GM12864 (cell line): Measurements from ENCODE around the gene ADI1.
"Not testable (repeated sequence)": the region's sequence is repeated elsewhere in the genome, so short reads cannot be mapped to it uniquely, and the experiment has no call there.

Source experiments
- DNase-seq: peaks from one replicate; pipeline ENCODE4 v3.0.0-alpha.2; 2011; ENCODE audit warnings: low read depth
- H3K4me3 ChIP-seq: 2 replicates; pipeline ENCODE4 v1.5.1; 2011; ENCODE audit warnings: mild to moderate bottlenecking, low read depth, low read length, control low read depth
- TF ChIP-seq, protein P1 (sequence below): IDR thresholded peaks from 2 replicates; pipeline ENCODE4 v1.5.1; 2011; ENCODE audit warnings: low read depth, mild to moderate bottlenecking, moderate library complexity, low read length, control low read depth, inconsistent platforms; ENCODE audit errors: missing control alignments

The ADI1 gene

DNA sequence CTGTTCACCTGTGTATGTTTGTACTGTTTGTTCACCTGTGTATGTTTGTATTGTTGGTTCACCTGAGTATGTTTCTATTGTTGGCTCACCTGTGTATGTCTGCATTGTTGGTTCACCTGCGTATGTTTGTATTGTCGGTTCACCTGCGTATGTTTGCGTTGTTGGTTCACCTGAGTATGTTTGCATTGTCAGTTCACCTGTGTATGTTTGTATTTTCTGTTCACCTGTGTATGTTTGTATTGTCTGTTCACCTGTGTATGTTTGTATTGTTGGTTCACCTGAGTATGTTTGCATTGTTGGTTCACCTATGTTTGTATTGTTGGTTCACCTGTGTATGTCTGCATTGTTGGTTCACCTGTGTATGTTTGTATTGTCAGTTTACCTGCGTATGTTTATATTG is 14.6 kb downstream of the ADI1 start:
- H3K4me3 ChIP-seq, result no peak overlapping the region
- no peak for DNase-seq
- TF ChIP-seq, protein P1, sequence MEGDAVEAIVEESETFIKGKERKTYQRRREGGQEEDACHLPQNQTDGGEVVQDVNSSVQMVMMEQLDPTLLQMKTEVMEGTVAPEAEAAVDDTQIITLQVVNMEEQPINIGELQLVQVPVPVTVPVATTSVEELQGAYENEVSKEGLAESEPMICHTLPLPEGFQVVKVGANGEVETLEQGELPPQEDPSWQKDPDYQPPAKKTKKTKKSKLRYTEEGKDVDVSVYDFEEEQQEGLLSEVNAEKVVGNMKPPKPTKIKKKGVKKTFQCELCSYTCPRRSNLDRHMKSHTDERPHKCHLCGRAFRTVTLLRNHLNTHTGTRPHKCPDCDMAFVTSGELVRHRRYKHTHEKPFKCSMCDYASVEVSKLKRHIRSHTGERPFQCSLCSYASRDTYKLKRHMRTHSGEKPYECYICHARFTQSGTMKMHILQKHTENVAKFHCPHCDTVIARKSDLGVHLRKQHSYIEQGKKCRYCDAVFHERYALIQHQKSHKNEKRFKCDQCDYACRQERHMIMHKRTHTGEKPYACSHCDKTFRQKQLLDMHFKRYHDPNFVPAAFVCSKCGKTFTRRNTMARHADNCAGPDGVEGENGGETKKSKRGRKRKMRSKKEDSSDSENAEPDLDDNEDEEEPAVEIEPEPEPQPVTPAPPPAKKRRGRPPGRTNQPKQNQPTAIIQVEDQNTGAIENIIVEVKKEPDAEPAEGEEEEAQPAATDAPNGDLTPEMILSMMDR, result no peak

DNA sequence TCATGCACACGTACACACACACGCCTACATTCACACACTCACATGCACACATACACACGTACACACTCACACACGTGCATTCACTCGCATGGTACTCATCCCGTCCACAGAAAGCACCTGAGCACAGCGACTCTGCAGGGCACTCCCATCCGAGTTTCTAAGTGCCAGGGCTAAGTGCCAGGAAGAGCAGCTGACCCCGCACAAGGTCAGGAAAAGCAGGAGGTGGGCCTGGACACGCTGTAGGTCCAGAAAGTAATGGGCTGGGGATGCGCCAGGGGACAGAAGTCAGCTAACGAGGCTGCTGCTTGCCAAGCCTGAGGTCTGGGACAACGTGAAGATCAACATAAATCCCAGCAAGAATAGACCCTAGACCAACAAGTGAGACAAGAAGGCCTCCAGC is 15.8 kb downstream of the ADI1 start:
- TF ChIP-seq, protein P1, result no peak
- no peak for DNase-seq
- no peak overlapping the region for H3K4me3 ChIP-seq

DNA sequence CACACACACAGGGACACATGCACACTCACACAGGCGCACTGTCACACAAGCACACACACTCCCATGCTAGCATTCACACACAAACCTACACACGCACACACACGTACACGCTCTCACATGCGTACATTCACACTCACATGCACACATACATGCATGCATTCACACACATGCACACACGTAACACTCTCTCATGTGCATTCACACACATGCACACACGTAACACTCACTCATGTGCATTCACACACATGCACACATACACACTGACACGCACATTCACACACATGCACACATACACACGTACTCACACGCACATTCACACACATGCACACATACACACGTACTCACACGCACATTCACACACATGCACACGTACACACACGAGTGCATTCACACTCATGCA is 16.3 kb downstream of the ADI1 start:
- TF ChIP-seq, protein P1, result no peak
- H3K4me3 ChIP-seq, result no peak overlapping the region
- no peak for DNase-seq

DNA sequence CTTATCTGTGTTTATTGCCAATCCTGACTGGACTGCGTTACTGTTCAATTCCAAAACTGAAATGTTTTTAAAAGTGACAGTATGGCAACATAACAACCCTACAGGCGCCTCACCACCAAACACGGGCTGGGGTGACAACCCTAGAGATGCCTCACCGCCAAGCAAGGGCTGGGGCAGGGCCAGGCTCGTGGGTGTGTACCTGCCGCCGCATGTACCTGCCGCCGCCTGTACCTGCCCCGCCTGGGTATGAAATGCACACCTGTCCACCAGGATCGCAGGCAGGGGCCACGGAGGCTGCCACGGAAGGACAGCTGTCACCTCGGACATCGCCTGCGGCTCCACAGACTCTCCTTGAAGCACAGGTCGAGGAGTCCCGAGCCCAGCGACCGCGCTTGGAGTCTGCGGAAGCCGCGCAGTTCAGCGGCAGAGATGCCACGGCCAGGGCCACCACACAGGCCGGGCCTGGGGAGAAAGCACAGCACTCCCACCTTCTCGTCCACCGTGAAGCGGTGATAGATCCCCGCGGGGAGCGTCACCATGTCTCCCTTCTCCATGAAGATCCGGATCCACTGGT is 18.9 kb downstream of the ADI1 start:
- TF ChIP-seq, protein P1, result no peak
- no peak for DNase-seq
- no peak overlapping the region for H3K4me3 ChIP-seq

DNA sequence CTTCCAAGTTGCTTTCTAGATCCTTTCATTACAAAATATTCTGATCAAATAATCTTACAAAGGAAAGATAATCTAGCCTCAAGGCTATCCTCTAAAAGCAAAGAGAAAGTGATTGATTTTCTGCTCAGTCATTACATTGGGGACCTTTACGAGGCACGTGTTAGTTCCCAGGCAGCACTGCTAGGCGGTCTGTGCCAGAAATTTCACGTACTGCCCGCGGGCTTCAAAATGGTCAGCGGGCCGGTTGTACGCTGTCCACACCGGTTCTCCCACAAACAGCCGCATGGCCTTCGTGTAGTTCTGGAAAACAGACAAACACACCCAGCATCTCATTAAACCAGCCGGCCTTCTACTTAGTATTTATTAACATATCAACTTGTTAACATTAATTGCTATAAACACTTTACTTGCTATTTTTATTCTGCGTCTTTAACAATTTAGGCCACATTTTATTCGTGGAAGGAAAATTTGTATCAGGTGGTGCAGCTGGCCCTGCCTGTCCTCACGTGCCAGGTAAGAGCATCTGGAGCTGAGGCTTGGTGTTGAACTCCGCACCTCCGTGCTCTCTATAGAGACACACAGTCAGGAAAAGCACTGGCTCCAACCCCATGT is 20.4 kb downstream of the ADI1 start:
- DNase-seq, result no peak
- TF ChIP-seq, protein P1, result no peak
- no peak overlapping the region for H3K4me3 ChIP-seq

DNA sequence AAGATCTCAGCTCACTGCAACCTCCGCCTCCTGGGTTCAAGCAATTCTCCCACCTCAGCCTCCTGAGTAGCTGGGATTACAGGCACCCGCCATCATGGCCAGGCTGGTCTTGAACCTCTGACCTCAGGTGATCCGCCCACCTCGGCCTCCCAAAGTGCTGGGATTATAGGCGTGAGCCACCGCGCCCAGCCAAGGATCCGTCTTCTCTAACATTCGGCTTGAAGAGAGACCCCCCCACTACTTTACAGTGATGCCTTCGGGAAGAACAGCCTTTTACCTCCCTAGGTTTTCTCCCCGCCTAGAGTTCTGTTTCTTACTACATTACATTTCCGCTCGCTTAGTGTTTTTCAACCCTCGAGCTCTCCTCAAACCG is 22.6 kb downstream of the ADI1 start:
- H3K4me3 ChIP-seq, DNase-seq: not testable (repeated sequence)

DNA sequence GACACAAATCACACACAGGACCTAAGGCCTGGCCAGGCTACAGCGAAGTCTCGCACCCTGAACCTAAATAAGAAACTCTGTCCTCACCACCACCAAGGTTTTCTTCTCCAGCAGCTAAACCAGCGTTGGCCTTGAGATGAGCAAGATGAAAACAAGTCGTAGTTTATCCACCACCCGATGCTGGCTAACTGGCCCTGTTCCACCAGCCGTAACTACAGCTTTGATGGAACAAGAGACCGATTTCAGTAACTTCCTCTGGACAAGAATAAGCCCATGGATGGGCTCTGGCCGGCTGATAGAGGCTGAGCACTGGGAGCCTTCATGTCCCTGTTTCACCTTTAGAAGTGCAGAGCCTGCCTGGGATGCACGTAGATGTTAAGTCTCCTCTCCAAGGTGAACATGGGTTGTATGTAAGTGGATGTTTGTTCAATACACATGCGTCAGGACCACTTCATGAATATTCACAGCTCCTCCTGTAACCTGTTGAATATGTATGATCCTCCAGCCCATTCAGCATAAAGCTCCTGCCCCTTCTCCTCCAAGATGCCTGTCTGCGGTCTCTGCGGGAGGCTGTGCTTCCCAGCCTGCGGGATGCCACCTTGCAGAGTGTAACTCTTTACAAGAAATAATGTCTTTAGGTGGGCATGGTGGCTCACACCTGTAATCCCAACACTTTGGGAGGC is 24.2 kb downstream of the ADI1 start:
- TF ChIP-seq, protein P1, result no peak
- DNase-seq, result no peak
- H3K4me3 ChIP-seq, result no peak overlapping the region
